Spleen (tissue), 7 donors: ENCODE results near the gene CSF3R.

Source experiments
- POLR2A ChIP-seq, 3 donors: fragments of 450-650 bp; IDR thresholded peaks; one replicate each; pipeline ENCODE4 v1.5.1; 2017; ENCODE audit warnings: antibody characterized with exemption in 3 of 3, mild to moderate bottlenecking in 1 of 3
- POLR2AphosphoS5 ChIP-seq, 3 donors: sonication (generic); formaldehyde crosslinking; IDR thresholded peaks; one replicate each; pipeline ENCODE4 v1.5.1; 2017; ENCODE audit warnings: antibody characterized with exemption in 3 of 3
- TF ChIP-seq, protein P1 (sequence below), 11 experiments: fragments of 200-600 bp in 7 of 11; fragments of 450-650 bp in 4 of 11; sonication (generic) in 4 of 11; IDR thresholded peaks in 8 of 11; conservative IDR thresholded peaks in 3 of 11; 1 replicate in 7 of 11; 2 replicates in 4 of 11; pipeline versions ENCODE4 v1.4.0 to v1.8.0; 2016 to 2021; ENCODE audit warnings: antibody characterized with exemption in 11 of 11, inconsistent platforms in 4 of 11, mild to moderate bottlenecking in 1 of 11
- donor health status: DM: no; HTN: no; CAD: no; lungs with moderate emphysema.
- donor health status: DM: no; HTN: no; CAD: no.
- donor health status: DM: no; HTN: no; CAD: no.

DNA sequence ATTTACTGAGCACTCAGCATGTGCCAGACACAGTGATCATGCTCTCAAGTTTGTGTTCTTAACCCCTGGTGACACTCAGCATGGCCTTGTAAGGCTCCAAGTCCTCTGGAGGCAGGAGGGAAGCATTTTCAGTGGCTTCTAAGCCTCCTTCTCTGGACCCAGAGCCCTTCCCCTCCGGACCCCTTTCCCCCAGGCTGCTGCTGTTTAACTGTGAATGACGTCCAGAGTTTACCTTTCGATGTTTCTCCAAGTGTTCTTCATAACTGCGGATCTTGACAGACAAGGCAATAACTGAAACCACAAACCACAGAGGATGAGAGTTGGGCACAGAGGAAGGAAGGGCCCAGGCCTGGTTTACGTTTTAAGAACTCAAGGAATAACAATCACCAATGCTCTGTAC, 25.0 kb downstream of the CSF3R start:
- TF ChIP-seq, protein P1, sequence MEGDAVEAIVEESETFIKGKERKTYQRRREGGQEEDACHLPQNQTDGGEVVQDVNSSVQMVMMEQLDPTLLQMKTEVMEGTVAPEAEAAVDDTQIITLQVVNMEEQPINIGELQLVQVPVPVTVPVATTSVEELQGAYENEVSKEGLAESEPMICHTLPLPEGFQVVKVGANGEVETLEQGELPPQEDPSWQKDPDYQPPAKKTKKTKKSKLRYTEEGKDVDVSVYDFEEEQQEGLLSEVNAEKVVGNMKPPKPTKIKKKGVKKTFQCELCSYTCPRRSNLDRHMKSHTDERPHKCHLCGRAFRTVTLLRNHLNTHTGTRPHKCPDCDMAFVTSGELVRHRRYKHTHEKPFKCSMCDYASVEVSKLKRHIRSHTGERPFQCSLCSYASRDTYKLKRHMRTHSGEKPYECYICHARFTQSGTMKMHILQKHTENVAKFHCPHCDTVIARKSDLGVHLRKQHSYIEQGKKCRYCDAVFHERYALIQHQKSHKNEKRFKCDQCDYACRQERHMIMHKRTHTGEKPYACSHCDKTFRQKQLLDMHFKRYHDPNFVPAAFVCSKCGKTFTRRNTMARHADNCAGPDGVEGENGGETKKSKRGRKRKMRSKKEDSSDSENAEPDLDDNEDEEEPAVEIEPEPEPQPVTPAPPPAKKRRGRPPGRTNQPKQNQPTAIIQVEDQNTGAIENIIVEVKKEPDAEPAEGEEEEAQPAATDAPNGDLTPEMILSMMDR (IDR thresholded peaks at IDR 0.05 in 8 of 11, conservative IDR thresholded peaks at IDR 0.05 in 3 of 11): no peak
- TF ChIP-seq POLR2AphosphoS5 (IDR thresholded peaks at IDR 0.05) (no peak), POLR2A (IDR thresholded peaks at IDR 0.05) (no peak)
